ENCODE measurements around the gene VGLL4.

VGLL4 gene

DNA sequence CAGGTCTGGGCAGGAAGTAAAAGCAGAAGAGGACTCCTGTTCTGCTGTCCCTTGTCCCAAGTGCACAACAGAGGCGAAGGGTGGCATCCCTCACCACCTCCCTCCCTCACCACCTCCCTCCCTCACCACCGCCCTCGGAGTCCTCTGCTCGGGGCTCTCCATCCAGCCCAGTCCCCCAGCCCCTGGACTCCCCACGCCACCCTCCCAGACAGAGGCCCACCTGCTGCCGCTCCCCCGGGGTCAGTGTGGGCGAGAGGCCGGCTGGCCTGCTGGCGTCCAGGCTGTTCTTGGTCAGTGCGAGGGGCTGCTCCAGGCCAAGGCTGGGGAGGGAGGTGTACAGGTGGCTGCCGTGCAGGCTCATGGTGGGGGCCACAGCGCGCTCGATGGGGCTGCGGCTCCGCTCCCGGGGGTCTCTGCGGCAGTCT is 79.1 kb downstream of the VGLL4 start:
- no peak for DNase-seq (ENCODE audit: low spot score)

DNA sequence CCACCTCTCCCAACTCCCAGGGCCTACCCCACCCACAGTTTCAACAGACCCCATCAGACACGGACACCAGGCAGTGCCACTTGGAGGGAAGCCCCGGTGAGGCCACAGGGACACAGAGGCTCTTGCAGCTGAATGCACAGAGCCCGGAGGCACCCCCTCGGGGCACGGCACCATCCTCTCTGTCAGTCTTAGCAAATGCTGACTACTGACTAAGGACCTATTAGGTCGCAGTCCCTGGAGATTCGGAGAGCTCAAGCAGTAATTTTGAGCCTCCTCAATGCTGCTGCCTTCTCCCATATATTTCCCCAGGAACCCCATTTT is 79.9 kb downstream of the VGLL4 start:
- DNase-seq (ENCODE audit: low spot score): no peak

DNA sequence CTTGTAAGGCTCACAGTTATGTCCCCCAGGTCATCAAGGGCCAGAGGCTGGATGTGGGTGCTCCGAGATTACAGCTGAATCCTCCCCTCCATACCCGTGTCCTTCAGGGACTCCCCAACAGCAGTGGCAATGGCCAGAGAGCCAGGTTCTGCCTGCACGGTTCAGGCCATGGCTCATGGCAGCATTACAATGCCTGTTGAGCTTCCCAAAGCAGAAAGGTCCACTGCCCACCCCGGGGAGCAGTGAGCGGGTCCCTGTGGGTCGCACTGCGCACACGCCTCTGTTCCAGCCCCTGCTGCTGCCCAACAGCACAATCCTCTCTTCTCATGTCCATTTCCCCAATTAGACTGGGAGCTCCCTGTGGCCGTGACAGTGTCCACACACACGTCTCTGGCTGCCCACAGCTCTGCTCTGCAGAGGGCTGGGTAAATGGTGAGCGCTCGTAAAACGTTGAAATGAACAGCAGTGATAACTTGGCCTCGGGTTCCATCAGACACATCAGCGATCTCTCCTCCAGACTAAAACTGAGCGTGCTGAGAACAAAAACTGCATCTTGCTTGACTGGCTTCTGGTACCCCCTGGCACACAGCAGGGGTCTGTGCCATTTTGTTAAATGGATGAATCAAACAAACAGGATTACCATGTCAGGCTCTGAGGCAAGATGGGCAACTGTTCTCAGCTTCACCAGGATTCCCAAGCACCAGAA is 80.4 kb downstream of the VGLL4 start:
- DNase-seq (ENCODE audit: low spot score): no peak

DNA sequence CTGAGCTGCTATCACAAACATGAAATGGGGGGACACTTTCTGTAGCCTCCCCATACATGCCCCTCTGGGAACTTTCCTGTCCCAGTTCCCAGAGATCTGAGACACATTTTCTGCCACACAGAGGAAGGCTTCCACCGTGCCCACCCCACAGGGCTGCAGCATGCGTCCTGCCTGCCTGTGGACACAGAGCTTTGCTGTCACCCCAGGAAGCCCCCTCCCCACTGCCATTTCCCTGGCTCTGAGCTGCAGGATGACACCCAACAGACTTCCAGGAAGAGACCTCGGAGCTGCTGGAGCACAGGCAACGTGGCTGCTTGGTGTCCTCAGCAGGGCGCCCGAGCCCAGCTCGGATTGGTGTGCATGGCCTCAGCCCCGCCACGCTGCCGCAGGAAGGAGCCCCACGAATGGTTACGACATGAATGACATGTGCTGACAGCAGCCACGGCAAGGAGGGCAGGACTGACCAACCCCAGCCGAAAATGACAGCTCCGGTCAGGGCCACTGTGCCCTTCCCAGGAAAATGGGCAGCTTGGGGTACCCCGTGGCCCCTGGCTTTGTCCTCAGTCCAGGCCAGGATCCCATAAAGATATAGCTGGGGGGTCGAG is 81.3 kb downstream of the VGLL4 start:
- DNase-seq (ENCODE audit: low spot score): no peak

DNA sequence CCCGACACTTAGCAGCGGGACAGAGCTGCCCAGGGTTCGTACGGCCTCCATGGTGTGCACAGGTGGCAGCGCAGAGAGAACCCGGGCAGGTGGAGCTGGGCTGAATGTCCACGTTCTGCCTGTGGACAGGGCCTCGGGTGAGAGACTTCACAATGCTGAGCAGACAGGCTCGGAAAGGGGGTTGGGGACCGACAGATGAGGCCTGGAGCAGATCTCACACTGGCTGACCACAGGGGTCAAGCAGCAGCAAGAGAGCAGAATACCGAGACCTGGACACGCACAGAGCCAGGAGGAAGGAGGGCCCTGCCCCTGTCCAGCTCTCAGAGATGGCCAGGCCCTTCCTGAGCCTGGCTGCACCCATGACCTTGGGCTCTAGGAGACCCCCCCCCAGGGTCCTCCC is 83.0 kb downstream of the VGLL4 start:
- DNase-seq (ENCODE audit: low spot score): no peak

DNA sequence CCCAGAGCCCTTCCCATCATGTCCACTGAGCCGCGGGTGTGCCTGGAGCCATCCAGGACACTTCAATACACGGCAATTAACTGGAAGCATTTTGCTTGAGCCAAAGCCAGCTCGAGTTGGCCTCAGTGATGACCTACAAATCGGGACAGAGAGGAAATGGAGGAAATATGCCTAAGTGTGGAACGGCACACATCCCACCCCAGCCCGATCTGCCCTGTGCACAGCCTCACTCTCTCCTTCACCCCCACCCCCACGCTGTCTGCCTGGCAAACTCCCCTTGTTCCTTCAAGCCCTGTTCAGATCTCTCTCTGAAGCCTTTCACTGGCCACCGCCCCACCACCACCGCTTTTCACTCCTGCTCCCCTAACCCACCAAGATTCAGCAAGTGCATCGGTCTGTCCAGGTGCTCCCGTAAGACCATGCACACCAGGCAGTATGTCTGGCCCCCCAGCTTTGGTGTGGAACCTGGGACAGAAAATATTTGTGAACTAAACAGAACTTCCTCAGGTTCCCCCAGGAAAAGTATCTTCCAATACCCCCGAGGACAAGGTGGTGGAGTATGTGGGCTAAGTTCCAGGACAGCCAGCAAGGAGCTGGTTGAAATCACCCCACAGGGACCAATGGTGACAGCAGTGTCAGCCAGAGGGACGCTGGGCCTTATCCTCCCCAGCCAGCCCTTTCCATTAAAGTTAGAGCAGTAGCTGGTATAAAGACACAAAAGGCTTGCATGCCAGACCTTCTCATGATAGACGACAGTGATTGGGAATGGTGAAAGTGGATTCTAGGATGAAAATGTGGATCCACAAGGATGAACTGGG is 83.7 kb downstream of the VGLL4 start:
- no peak for DNase-seq (ENCODE audit: low spot score)

DNA sequence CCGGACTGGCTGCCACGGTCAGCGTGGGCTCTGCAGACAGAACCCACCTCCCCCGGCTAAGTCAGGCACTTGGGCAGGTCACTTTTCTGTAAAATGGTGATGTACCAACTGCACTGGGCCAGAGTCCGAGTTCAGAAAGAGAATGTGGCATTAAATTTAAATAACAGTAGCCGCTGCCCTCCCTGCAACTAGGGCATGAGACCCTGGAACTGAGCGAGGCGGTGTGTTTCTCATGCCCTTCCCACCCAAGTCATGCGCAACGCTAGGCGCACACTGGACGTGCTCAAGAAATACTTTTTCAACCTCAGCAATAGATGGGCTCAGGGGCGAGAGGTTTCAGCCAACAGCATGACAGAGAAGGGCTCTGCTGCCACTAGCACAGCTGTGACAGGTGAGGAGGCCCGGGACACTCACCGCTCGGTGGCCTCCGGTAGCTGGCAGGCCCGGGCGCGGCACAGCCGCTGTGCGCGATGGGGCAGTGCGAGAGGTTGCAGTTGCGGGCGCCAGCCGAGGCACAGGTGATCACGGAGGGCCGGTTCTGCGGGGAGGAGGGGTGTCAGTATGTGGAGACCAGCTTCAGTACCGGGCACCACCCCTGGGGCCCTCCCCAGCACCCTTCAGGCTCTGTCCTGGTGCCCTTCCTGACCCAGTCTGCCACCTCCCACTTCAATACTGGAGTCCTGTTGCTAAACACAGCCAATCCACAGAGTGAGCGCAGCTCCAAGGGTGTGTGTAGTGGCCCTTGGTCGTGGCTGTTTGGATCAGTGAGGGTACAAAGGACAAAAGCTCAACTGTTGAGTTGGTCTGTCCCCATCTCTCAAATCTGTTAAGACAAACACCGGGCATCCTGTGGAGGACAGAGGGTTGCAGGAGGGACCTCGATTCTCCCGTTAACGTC is 84.5 kb downstream of the VGLL4 start:
- no peak for DNase-seq (ENCODE audit: low spot score)

DNA sequence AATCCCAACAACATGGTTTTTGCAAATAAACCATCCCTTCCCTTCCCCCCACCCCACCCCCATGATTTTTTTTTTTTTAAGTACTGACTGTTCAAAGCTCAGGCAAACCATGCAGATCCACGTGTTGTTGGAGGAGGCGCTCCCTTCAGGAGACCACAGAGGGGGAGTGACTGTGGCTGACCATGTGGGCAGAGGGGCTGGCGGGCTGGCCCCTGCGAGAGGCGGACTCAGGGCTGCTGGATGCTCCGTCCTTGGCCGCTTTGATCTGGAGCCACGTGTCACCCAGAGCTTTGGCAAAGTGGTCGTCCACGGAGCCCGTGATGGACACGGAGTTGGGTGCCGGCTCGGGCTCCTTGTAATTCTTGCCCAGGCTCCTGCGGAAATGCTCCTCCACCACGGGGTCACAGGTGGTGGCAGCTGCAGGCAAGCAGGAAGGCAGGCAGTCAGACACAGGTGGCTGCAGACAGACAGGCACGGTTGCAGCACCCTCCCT is 85.3 kb downstream of the VGLL4 start:
- DNase-seq (ENCODE audit: low spot score): no peak

DNA sequence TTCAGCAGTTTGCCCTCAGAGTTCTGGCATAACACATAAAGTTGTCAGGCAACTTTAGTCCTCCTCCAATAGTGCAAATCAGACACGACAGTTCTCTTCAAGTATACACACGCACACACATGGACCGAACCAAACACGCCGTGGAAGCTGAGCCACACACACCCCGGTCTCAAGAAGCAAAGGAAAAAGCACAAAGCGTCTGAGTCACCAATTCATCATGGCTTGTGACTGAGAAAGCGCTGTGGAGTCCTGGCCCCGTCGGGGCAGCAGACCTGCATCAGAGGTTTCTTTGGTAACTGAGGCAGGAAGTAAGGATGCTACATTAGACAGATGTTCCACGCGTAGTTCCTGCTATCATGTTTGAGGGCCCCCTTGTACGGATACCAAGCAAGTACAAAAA is 85.7 kb downstream of the VGLL4 start:
- peak; percentile 79 for DNase-seq (ENCODE audit: low spot score)

DNA sequence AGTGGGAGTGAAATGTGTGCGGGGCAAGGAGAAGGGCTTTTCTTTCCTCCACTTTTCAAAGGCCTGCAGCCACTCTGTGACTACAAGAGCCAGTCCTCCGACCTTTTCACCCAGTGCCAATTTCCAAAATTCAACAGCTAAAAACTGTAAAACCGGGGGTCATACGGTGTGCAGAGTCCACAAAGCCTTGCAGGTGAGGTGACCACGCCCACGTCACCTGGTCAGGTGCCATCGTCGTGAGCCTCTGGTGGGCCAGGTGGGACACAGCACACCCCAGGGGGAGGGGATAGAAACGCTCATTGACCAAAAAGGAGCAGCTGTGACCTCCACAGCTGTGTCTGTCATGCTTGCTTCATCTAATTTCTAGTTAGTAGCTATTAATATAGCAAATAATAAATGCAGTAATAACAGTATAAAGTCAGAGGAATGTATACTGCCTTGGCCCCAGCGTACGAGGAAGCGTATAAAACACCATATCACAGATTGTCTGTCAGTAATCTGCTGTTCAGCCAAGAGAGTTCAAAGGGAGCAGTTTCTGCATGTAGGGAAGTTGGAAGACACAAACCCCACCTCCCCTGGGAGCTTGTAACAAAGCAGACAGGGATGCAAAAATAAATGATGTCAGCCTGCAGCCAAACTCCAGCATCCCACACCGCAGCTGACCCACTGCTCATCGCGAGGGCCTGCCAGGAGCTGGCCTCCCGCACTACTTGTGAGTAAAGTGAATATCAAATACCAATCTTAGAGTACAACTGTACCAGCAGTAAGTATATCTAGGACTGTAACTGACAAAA is 86.7 kb downstream of the VGLL4 start:
- DNase-seq (ENCODE audit: low spot score): peak; percentile 91

DNA sequence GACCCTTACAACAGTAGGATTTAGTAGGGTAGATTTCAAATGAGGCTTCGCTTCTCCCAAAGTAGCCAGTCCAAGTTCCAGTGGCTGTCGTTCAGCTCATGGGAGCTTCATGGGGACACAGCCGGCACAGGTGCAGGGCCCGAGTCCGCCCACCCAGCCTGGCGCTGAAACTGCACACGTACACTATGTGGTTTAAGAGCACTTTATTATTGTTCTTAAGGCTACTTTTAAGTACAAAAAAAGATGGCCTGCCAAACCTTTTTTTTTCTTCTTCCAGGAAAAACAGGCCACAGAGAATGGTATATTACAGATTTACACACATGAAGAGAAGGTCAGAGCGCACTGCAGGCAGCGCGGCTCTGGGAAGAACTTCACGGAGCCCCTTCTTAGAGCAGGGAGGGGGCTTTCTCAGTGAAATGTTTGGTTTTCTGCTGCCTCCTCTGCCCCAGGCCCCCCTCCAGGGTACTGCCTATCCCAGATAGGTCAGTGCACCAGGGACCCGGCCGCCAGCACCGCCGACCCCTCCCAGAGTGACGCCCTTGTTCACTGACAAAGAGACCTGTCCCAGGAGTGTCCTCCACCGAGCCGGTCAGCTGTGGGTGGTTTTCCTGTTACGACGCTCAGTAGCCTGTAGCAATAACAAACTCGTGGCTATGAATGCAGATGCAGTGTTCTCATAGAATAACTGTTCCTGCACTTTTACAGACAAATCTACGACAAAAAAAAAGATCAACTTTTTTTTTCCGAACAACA is 87.7 kb downstream of the VGLL4 start:
- DNase-seq (ENCODE audit: low spot score): no peak

DNA sequence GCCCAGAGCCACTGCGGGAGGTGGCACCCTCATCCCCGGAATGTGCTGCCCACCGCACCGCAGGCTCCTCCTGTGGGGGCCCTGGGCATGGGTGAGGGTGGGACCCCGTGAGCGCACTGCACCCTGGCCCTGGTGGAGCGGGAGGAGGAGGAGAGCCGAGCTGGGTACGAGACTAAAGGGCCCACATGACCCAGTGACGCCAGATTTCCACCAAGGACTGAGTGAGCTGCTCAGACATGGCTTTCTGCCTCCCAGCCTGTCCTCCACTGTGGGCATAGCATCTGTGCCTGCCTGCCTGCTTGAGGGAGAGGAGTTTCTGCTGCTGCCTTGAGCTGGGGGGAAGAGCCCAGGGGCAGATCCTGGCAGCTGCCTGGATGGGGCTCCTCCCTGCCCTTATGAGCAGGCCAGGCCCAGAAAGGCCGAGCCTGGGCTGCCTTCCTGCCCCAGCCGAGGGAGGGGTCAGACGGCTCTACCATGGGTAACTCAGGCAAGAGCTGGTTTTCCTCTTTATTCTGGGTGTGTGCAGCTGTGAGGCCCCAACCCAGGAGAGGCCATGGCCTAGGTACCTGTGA is 88.4 kb downstream of the VGLL4 start:
- DNase-seq (ENCODE audit: low spot score): no peak

DNA sequence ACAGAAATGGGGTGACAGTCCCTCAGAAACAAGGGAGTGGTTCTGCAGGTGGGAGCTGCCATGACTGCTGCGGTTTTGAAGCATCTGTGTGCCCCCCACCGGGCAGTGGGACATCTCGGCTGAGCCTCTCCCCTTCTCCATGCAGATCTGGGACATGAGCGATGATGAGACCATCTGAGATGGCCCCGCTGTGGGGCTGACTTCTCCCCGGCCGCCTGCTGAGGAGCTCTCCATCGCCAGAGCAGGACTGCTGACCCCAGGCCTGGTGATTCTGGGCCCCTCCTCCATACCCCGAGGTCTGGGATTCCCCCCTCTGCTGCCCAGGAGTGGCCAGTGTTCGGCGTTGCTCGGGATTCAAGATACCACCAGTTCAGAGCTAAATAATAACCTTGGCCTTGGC is 89.0 kb downstream of the VGLL4 start:
- no peak for DNase-seq (ENCODE audit: low spot score)

DNA sequence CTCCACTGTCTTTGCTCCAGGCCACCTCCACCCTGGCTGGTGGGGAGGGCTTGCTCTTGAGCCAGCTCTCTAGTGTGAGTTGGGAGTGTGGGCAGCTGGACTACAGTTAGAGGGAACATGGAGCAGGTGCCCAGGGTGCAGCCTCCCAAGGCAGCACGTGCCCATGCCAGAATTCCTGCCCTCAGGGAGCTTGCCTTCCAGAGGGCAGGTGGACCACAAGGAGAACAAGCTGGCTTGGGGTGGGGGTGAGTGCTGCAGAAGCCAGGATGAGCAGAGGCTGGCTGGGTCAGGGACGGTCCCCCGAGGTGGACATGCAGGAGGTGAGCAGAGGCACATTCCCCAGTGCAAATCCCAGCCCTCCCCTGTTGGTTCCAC is 89.5 kb downstream of the VGLL4 start:
- DNase-seq (ENCODE audit: low spot score): no peak

DNA sequence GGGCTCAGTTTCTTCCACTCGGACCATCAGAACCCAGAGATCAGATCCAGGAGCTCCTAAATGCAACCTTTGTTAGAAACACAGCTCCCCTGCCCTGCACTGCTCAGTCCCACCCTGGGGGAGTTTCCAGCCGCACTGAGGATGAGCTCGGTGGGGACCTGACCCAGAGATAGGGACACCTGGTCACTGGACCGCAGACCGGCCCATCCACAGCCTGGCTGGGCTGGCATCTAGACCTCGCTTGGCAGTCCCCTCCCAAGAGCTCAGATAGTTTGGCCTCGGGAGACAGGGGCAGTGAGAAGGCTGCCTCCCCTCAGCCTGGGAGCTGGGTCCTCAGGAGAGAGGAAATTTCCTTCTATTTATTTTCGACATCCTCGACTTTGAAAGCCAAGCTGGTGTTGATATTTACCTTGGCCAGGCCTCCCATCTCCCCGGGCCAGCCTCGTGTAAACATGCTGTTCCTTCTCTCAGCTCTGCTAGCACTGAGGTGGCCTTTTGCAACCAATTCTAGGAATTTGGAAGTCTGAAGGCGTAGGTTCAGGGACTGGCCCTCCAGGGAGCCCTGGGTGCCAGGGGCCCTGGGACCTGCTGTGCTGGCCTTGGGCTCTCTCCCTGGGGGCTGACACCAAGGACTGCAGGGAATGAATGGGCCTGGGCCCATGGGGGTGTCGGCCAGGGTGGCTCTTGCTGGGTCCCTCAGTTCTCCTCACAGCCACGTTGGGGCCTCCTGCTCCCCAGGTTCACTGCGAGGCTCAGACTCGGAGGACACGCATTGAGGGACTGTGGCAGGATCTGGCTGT is 90.1 kb downstream of the VGLL4 start:
- no peak for DNase-seq (ENCODE audit: low spot score)

DNA sequence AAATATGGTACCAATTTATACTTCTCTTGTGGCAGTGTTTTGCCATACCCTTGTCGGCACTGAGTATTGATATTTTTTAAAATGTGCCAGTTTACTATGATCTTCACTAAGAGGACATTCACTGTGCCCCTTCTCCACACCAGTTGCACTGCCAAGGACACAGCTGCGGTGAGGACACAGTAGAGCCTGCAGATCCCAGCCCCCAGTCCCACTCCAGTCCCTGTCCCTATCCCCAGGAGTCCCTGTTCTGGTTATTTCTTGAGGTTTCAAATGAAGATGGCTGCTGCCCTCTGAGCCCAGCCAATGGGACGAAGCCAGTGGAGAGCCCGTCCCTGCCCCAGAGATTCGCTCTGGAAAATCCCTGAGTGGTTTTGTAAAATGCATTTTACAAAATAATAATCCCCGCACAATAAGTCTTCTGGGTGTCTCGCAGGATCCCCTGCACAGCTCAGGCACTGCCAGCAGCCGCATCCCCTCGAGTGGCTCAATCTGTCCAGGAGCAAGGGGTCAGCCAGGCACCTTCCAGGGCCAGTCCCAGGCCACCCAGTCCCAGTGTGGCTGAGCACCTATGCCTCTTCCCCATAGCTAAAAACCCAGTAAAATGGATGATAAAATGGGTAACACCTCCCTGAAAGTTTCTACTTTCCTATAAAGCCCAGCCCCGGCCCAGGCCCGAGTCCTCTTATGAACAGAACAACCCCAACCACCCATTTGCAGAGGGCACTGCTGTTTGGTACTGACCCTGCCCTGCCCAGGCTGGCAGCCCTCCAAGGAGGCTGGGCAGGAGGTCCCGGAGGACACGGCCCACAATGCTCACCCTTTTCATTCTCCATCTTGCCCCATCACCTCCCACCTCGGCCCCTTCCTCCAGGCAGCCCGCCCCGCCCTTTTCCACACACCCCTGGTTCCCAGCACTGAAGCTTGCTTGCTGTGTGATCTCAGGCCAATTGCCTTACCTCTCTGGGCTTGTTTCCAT is 91.1 kb downstream of the VGLL4 start:
- no peak for DNase-seq (ENCODE audit: low spot score)

DNA sequence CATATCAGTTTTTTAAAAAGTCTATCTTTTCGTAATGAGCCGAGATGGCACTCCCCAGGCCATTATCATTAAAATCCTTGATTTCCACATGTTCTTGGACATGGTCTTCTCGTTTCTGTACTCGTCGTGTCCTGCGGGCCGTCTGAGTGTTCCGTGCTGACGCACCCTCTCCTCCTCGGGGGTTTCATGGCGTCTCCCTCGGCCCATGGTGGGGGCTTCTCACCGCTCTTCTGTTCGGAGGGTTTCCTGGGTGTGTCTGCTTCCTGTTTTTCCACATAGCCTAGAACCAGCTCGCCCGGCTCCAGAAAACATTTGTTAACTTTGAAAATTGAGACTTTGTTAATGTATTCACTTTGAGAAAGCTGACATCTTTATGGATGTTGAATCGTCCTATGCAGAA is 92.7 kb downstream of the VGLL4 start:
- DNase-seq (ENCODE audit: low spot score): no peak

DNA sequence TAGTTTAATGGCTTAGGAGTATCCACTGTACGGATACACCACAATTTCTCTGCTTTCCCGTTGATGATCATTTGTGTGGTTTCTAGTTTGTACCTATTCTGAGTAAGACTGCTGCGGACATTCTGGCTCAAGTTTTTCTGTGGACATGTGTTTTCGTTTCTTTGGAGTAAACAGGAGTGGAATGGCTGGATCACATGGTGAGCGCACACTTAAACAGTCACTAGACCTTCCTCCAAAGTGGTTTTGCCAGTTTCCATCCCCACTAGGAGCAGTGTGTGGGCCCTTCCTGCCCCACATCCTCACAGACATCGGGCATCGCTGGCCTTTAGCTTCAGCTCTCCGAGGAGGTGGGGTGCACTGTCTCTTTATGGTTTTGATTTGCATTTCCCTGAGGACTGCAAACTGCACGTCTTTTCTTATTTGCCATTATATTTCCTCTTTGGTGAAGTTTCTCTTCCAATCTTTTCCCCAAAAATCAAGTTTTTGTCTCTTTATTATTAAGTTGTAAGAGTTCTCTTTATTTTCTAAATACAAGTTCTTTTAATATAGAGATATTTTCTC is 94.1 kb downstream of the VGLL4 start:
- DNase-seq (ENCODE audit: low spot score): no peak

Measured in hepatic stellate cell (primary cell).